OCI-M2 (cell line): ENCODE results near the gene SPOCK3.

ENCODE experiments used
- DNase-seq: peaks from one replicate; lab custom pipeline; 2025; ENCODE audit not compliant: unreplicated experiment; lab: John Stamatoyannopoulos, UW

SPOCK3 gene

DNA sequence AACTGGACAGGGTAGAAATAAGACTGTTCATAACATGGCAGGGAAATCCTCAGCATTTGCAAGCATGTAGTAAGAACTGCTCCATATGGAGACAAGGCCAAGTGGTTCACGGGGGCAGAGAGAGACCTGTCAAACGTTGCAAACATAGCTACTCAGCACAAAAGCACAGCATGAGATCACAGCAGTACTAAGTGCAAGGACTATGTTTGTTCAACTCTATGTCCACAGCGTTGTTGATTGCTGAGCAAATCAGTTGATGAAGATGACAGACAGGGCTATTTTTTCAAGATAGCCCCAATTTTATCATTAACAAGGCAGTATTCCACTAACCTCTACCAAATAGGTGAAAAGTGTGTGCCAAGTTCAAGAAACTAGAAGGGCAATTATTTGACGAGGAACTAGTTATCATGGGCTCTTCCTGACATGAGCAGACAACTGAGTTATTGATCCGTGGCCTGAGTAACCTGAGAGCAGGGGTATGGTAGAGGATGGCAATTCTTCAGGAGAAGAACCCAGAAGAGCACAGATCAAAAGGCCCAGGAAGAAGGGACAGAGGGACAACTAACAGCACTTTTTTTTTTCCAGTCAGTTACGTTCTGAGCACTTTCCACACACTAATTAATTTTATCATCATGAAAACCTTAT lies 57.4 kb downstream of the SPOCK3 start:
- no peak for DNase-seq

DNA sequence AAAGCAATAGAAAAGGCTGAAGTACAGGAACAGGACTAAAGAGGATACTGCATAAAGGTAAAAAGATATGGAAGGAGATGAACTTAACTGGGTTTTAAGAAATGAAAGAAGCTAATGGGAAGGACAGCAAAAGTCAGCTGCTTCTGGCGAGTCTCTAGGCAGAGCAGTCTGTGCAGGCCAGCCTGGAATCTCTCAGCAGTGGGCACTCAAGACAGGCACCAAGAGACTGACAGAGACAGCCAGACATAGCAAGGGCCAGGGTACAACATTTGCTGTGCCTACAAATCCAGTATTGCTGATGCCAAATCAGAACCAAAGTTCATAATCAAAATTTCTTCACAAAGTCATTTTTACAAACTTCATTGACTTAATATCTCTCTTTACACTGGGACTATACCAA lies 62.4 kb downstream of the SPOCK3 start:
- no peak for DNase-seq

DNA sequence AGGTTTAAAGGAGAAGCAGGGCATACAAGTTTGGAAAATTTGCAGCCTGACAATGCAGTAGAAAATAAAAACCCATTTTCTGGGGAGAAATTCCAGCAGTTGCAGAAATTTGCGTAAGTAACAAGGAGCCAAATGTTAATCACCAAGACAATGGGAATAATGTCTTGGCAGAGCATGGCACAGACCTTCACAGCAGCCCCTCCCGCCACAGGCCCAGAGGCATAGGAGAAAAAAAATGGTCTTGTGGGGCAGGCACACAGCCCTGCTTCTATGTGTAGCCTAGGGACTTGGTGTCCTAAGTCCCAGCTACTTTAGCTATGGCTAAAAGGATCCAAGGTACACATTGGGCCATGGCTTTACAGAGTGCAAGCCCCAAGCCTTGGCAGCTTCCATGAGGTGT lies 65.7 kb downstream of the SPOCK3 start:
- DNase-seq = no peak

DNA sequence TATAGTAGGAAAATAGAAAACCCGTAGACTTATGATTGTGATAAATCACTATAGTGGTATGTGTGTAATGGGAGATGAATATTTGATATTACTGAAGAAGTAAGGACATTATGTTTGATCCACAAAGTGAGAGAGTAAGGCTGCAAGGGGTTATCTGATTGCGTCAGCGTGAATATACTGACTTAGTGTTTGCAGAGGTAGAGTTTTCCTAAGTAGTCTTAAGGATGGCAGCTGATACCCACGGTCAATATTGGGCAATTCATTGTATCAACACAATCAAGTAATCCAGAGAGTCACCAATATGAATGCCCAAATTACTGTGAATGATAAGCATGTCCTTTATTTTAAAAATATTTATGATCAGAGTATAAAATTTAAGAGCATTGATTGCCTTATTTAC lies 83.7 kb downstream of the SPOCK3 start:
- DNase-seq = no peak

DNA sequence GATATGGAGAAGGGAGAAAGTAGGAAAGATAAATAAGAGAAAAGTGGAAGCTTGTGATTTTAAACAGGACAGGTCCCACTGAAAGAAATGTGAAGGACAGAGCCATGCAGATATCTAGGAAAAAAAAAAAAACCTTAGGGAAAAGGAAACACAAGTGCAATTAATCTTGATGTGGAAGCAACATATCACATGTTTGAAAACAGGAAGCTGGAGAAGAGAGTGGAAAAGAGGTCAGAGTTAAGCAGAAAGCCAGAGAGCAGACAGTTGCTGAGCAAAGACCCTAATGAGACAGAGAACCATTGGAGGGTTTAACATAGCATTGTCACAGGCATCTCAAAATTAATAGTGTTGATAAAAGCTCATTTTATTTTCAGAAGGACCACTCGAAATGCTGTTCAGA lies 89.7 kb downstream of the SPOCK3 start:
- no peak for DNase-seq

DNA sequence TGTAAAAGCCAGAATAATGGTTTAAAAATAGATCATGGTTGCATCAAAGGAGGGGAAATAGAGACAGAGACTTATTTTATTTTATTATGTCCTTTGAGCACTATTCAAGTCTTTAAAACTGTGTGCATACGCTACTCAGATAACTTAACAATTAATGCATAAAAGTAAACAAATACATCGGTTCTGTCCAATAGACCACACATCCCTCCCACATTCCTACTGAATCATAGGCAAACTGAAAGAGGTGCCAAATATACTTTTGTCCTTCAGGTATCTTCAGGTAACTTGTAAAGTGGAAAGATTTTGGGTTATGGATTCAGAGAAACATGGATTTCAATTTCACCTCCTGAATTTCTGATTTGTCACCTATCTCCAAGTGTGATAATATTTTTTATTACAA lies 91.3 kb downstream of the SPOCK3 start:
- DNase-seq = no peak

DNA sequence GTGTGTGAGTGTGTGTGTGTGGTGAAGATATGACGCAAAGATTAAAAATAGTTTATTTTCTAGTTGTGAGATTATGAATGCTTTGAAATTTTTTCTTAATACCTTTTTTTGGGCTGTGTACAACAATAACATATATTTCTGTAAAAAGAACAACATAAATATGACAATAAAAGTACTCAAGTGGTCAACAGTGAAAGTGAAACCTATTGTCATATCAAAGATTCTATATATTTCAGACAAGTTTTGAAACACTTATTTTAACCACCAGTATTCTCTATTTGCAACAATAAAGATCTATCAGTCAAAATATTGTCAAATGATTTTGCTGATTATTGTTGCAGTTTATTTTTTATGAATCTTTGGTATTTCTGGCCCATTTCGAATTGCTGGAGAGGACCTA lies 98.0 kb downstream of the SPOCK3 start:
- no peak for DNase-seq

DNA sequence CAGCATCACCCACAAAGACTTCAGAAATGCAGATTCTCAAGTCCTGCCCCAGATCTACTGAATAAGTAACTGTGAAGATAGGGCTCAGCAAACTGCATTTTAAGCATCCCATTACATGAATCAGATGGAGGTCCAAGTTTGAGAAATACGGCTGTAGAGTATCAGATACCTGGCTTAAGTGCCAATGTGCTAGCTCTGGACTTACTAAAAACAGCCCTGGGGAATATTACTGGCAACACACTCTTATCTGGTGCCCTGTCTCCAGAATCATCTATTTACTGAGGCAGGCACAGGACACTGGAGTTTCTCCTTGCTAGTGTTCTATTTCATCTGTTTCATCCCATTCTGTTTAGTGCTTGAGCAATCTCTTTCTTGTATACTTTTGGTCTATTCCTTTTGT lies 105.1 kb downstream of the SPOCK3 start:
- no peak for DNase-seq

DNA sequence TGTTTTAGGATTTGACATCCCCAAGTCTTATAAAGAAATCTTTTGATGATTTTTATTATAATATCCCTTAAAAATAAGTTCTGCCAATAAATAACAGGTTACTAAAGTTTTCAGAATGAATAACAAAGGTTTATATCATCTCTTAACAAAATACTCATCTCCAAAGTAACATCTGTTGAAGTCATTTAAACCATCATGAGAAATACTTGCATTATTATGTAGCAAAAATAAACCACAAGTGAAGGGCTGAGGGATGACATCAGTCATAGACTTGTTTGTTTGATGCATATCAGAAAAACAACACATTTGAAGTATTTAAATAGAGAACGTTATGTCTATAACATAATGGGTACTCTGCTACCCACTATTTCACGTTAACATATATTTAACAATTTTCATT lies 114.9 kb downstream of the SPOCK3 start:
- no peak for DNase-seq

DNA sequence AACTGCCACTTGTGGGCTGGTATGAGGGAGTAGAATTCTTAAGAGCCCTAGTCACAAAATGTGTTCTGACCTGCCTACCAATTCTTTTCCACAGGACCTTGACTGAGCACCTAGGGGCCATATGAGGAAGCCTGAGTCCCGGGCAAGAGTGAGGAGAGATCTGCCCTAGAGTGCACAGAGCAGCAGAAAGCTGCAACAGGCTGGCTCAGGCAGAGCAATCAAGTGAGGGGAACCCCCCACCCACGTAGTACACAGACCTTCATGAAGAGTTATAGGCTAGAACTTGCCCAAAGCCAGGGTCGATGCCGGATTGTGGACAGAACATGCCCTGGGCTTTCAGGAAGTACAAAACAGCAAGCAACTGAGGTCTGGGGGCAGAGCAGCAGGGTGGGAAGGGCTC lies 117.0 kb downstream of the SPOCK3 start:
- no peak for DNase-seq

DNA sequence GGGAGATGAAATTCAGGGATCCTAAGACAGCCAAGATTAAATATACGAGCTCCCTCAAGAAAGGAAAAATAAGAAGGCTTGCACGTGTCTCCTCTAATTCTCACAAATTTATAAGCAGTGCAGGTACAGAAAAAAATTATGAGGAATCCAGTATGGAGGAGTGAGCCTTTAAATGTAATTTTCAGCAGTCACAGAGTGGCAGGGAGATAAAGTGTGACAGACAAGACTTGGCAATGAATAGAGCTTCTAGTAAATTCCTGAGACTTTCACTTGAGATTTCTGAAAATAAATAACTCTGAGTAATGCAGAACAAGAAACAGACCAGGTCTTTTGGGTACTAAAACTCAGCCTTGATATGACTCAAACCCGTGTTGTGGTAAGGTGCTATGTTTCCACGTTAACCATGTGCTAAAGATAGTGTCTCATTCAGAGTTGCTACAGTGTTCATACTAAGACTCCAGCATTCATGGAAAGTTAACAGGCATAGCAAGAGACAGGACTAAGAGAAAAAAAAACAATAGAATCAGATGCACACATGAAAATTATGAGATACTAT lies 119.8 kb downstream of the SPOCK3 start:
- no peak for DNase-seq

DNA sequence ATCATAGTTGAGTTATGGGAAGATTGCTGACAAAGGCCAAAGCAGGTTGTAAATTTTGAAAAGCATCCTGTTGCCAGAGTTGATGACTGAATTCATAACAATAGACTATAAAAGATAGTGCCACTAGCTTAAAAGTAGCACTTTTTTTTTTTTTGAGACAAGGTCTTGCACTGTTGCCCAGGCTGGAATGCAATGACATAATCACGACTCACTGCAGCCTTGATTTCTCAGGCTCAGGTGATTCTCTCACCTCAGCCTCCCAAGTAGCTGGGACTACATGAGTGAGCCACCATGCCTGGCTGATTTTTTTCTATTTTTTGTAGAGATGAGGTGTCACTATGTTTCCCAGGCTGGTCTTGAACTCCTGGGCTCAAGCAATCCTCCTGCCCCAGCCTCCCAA lies 122.7 kb downstream of the SPOCK3 start:
- DNase-seq = no peak

DNA sequence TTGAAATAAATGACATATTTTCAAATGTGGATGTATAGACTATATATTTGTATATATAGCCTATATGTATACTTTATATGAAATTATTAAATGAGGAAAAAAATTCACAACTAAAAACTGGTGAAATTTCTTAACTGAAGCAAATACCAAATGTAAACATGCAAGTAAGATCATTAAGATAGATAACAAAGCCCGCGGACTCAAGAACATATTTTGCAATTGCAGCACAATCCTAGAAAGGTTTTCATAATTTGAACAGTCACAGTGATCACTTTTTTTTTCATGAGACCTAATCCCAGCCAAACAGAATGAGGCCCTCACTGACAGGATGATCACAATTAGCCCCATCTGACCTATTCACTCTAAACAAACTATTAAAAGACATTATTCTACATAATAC lies 123.2 kb downstream of the SPOCK3 start:
- DNase-seq = no peak

DNA sequence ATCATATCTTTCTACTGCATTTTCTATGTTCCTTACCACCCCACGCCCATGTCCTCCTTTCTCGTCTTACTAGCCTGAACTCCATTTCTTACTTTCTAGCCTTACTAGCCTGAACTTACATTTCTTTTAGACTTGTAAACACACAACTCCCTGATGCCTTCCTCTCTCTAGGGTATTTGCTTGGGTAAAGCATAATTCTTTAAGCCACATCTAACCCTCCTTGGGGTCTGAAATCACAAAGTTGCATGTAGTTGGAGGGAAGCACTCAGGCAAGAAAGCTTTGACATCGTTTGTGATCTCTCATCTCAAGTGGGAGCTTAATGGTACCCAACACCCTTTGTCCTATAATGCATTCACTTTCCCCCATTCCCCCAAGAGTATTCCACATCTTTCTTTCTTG lies 124.4 kb downstream of the SPOCK3 start:
- DNase-seq = no peak

DNA sequence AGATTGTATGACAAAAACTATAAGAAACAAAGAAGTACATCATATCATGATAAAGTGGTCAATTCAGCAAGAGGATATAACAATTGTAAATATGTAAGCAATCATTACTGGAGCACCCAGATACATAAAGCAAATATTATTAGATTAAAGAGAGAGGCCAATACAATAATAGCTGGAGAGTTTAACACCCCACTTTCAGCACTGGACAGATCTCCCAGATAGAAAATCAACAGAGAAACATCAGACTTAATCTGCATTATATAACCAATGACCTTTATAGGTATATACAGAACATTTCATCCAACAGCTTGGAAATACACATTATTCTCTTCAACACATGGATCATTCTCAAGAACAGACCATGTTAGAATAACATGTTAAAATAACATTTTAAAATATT lies 128.4 kb downstream of the SPOCK3 start:
- DNase-seq = no peak

DNA sequence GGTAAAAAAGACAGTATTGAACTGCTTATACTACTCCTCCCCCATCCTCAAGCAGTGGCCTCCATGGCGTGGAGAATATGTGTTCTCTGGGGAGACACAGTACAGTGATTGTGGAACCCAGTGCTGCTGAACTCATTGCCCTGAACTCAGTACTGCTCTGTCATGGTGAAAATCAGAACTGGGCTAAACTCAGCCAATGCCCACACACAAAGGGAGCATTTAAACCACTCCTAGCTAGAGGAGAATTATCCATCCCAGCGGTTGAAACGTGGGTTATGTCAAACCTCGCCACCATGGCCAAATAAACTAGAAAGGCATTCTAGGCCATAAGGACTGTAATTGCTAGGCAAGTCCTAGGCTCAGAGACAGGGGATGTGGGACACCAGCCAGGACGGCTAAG lies 131.8 kb downstream of the SPOCK3 start:
- DNase-seq = no peak

DNA sequence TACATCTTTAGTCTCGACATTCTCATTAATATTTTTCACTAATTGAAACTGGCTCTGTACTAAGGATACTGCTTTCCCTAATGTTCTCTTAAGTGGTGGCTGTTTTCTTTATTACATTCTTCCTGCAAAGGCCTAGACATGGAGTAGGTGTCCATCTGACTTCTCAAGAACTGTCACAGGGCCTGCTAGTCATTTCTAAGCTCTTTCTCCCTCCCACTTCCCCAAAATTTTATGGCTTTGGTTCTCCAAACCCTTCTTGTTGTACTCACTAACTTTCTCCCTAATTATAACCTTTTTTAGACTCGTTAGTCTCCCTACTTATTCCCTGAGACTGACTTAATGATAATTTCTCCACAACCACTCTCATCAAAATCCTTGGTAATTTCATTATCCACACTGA lies 133.3 kb downstream of the SPOCK3 start:
- no peak for DNase-seq

DNA sequence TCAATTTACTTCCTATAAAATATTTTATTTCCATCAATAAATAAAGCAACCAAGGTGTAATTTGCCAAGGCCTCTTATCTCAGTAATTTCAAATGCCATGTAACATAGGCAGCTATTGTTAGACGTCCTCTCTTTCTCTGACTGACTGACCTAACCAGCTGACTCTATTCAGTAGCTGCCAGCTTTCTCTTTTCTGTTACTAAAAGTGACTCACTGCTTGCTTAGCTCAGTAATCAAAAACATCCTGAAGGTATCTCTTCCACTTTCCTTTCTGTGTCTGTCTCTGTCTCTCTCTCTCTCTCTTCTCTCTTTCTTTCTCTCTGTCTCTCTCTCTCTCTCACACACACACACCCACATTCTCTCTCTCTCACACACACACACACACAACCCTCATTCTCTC lies 134.2 kb downstream of the SPOCK3 start:
- DNase-seq = no peak

DNA sequence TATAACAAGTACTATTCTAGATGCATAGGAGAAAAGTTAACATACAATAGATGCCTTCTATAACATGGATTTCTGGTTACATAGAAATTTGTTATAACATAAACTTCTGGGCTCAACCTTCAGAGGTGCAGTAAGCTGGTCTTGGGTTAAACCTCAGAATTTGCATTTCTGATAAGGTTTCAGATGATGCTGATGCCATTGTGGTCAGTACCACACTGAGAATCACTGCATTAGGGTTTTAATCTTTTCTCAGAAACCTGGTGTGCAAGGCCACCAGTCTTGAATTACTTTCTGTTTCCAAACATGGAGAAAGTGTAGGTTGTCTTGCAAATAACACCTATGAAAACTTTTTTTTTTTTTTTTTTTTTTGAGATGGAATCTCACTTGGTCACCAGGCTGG lies 146.2 kb downstream of the SPOCK3 start:
- DNase-seq = no peak

DNA sequence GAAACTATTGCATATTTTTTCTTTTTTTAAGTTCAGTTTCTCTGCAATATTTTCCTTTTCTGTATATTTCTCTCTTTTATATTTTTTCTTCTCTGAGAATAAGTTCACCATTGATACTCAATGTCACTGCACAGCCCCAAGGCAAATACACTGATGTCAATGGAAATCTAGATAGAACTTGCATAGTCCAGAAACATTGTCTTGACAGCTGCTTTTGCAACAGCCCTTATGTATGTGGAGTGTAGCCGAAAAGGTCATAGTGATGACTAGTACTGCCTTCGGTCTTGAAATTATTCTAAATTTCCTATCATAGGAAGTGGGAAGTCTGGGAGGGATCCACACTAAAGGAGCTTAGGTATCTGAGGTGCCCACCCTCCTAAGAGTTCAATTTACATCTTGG lies 150.0 kb downstream of the SPOCK3 start:
- no peak for DNase-seq

DNA sequence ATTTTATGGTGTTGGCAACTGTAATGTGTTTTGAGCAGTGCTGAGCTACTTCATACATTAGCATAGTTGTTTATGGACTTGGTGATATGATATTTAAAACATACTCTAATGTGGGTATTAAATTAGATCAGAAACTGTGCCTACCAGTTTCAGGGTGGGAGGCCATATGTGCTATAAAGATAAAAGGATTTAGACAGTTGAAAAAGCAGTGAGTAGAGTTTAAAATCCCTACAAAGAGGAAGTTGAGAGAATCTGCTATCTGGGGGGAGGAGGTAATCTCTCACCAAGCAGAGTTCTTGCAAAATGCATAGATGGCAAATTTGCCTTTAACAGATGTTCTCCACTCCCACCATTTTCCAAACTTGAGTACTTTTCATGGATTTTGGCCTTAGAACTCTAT lies 154.5 kb downstream of the SPOCK3 start:
- peak; percentile 15 for DNase-seq

DNA sequence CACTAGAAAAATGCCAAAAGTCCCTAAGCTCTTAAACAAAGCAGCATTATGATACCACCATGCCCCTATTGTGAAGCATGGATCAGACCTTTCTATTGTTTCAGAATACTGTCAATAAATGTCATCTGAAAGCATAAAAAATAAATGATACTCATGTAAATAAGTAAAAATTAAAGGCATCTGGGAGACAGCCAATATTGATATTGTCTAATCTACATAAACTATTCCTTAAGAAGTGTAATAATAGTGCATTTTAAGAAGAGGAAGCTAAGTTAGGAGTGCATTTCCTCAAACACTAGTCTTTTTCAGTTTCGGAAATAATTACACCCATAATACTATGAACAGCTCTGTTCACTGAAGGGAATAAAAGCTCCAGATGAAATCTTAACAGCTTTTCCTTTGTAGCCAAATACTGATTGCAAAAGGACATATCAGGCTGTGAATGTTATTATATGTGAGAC lies 181.6 kb downstream of the SPOCK3 start:
- DNase-seq = no peak

DNA sequence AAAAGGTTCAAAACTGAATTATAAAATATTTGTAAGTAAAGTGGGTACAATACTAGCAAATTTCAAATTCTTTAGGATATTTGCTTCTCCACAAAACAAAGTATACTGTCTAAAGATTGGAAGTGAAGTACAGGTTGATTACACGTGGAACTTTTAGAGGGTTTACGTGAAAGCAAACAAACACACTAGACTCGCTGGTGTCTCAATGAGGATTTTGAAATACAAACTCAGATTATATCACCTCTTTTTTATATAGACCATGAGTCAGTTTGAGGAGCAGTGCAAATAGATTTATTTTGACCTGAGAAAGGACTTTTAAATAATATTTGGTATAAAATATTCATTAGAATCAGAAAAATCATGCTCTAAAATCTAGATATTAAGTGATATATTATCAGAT lies 185.0 kb downstream of the SPOCK3 start:
- DNase-seq = no peak
